NOMO-1 treated with dmso at 0.1 percent for 144 hours (cell line): Measurements from ENCODE around the gene DCT.

Experiments
- DNase-seq: peaks from one replicate; lab custom pipeline; 2025; ENCODE audit not compliant: unreplicated experiment; lab: John Stamatoyannopoulos, UW

The DCT gene

DNA sequence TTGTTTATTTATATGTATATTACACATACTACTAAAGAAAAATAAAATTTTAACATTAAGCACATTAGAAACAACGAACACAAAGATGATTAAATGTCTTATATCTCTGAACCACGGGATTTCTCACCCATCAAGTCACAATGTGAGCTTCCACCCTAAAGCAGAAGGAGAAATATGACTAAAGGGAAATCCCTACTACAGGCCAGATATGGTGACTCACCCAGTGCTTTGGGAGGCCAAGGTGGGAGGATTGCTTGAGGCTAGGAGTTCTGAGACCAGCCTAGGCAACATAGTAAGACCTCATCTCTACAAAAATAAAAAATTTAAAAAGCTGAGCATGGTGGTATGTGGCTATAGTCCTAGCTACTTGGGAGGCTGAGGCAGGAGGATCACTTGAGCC is 24.6 kb downstream of the DCT start:
- DNase-seq: no peak

DNA sequence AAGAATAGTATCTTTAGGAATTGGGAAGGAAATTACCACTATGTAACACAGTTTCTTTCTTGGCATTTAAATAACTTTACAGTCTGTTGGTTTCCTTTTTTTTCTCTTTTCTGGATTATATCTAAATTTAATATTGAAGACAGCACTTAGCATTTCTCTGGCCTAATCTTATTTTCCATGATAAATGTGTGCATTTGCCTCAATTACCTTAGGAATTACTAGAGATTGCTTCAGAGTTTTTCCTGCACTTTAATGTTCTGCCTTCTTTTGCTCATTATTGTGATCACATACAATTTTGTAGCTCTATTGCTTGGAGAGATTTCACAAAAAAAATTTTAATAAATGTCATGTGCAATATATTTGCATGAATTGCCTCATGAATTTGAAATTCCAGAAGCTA is 25.1 kb downstream of the DCT start:
- DNase-seq: no peak

DNA sequence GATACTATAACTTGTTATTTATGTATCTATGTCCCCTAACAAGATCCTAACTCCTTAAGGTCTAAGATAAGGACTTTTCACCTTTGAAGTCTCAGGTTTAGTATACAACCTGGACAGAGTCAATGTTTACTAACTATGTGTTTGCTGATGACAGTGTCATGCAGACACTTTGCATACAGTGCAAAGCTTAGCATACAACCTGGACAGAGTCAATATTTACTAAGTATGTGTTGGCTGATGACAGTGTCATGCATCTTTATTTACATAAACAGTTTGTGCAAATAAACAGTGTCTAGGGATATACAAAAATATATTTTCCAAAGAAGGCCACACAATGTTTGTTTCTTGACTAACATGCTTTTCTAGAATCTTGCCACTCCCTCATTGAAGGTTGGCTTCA is 34.7 kb downstream of the DCT start:
- DNase-seq: no peak

GRCh38 chr13:94435604-94436226 is 43.8 kb downstream of the DCT start:
- DNase-seq: no peak

DNA sequence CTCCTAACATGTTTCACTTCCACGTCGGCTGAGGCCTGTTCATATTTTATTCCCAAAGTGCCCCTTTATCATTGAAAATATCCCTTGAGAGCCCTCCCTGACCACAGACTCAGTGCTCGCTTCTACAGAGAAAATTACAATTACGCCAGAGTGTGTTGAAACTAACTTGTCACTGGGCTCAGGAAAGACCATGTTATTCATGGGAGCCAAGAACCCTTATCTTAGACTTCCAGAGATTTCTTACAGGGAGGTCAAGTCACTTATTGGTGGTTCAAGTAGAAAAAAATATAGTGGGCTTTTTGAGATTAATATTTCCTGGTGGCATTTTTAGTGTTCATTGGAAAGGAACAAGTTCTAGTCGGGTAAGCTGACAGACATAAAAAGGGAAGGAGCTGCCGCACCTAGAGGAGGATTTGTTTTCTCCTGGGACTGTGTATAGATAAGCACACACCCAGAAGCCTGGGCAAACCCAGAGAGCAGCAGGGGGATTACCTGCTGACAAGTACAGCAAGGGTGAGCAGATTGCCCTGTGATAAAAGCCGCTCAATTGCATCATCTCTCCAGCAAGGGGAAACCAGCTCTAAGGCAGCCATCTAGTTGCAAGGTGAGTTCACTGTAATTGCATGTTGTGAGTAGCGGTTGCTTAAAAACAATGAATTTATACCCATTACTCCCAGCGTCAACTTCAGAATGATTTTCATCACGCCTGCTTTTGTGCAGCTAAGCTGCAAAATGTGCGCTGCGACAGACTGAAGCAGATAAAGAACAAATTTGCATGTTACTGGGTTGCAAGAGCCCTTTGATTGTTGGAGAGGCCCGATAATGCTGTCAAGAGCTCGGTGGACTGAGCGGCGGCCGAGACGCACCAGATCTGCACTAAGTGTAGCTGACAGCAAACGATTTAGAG is 46.2 kb downstream of the DCT start:
- no peak for DNase-seq

DNA sequence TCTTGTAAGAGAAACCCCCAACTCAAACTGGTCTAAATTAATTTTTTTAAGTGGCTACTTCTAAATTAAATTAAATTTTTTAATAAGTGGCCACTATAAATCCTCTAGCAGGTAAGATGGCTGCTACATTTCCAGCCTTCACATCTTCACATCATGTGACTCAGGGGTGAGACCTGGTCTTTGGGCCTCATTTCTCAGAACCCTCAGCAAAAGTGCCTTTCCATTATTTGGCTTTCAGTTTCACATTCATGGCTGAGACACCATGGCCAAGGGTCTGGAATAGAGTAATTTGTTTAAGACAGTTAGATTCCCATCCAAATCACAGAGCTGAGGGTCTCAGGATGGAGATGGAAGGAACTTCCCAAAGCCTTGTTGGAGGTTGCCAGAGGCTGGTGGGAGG is 47.5 kb downstream of the DCT start:
- DNase-seq: no peak

DNA sequence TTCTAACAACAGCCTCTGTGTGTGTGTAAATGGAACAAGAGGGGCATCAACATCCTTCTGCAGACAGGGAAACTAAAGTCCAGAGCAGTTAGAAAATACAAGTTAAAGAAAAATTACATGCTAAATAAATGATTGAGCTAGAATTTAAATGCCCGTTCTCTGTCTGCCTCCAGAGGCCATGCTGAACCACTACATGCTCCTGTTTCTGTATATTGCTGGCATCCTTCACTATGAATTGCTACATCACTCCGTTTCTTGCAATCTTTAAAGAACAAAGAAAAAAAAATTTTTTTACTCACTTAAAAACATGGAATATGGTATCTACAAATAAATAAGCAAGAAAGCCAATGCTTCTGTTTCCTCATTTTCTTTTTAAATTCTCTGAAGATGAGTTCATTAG is 47.9 kb downstream of the DCT start:
- DNase-seq: no peak

DNA sequence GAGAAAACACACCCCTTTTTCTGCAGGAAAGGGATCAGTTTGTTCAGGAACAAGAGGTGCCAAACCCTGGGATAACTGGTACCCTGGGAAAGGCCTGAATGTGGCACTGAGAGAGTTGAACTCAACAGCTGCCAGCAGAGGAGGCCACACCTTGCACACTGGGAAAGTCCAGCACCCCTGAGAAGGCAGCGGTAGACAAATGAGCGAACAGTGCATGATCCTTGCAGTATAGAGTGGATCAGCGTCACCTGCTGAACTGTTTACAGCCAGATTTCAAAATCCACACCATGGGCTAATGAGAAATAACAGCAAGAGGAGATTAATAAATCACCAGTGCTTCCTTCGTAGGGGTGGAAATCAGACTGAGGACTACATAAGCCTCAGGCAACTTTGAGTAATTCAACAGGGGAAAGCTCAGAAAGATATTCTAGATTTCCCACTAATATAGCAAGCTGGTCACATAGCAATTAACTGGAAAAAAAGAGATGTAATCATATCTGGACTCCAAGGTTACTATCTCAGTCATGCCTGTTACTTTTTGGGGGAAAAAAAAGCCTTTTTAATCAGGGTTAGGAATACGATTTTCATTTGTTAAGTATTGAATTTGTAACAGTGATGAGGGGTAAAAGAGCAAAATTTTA is 52.0 kb downstream of the DCT start:
- DNase-seq: no peak

DNA sequence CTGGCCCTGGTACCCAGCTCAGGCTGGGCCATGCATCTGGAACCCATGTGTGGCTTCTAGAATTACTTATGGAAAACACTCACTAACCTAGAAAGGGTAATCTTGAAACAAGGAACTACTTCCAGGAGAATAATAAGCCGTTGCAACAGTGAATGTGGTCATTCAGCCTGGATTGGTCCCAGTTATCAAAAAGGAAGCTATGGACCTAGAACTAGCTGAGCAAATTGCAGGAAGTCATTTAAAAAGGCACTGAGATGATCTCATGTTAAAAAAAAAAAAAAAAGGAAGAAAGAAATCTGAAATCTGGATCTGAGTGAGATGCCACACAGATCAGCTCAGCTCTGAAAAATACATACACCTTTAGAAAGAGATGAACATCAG is 59.6 kb downstream of the DCT start:
- DNase-seq: peak; percentile 30

- peak; percentile 3 for DNase-seq
These were observed 60.1 kb downstream of the DCT start for GRCh38 chr13:94419304-94419924.

- no peak for DNase-seq
These were observed 62.2 kb downstream of the DCT start for GRCh38 chr13:94417294-94417693.

DNA sequence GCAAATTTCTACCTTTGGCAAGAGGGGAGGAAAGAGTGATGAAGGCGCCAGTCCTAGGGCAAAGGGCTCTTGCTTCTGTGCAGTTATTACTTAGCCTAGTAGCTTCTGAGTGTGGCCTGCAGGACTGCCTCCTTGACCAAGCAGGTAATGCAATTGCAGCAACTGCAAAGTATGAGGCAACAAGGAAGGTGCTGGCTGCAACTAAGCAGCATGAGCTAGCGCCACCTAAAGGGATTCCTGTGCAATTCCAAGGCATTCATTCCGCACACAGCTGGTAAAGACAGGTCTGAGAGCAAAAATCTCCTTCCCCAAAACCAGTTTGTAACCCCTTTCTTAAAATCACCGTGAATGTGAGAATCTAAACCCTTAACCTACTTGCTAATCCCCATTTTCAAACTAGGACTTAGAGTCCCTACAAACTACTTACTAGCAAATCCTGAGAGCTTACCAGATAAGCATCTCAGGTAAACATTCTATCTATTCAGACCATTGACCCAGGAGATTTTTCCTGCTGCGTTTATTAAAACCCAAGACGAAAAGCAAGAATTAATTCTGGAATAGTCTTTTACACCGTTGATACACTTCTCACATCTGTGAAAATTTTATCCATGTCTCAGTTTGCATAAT is 62.9 kb downstream of the DCT start:
- no peak for DNase-seq

GRCh38 chr13:94415500-94416237 is 63.8 kb downstream of the DCT start:
- DNase-seq: no peak

DNA sequence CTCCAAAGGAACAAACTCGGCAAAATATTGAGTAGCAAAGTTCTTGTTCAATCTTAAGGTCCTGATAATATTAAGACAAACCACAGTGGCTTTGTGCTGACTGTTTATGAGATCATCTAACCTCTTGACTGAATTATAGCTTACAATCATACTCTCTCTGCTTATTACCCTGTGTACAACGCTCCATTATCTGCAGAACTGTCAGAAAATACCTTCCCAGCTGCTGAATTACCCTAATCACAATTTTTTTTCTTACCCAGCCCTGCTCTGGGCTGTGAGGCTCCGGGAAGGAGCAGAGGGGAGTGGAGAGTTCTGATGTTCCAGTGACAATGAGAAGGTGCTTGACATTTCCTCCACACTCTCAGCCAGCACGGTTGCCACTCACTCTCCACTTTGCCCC is 64.8 kb downstream of the DCT start:
- no peak for DNase-seq

- no peak for DNase-seq
These were observed 65.3 kb downstream of the DCT start for GRCh38 chr13:94414141-94414540.

DNA sequence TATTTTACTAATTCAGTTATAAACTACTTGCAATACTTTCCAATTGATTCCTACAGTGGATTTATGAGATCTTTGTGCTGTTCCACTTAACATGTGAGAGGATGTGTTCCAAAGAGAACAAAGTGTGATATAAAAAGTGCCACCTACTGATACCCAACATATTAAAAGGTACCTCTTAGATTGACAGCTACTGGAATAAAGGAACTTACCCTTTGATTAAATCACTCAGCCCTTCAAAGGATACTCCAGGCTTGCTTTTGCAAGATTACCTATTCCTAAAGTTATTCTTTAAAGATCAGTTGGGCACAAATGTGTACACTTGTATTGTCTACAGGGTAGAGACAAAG is 65.9 kb downstream of the DCT start:
- DNase-seq: no peak

DNA sequence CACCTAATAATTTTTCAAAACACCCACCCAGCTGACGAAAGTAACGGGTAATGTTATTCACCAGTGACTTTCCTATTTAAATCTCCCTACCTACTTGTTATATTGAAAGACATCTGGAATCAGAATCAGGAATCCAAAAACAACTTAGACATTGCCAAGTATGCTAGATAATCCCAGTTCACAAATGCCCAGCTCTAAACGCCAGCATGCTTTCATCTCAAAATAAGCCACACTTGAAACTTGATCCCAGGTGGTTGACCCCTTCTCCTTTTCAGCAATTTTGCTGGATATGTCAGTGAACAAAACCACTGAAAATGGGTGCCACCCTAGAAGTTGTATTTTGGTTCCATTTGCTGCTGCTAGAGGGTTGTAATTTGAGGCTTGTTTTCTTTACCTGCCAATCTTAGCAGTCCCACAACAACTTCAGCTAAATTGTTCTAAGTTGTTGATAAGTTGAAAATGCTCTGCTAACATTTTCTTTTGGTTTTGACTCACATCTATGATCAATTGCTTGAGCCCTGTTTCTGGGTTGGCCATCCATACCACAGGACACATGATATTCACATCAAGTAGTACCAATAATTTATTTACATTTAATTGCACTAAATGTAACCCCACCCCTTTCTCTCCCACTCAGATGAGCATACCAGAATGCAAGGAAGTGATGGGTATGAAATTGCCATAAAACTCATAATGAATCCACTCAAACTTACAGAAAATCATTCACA is 66.4 kb downstream of the DCT start:
- no peak for DNase-seq

GRCh38 chr13:94411747-94412146 is 67.7 kb downstream of the DCT start:
- no peak for DNase-seq

DNA sequence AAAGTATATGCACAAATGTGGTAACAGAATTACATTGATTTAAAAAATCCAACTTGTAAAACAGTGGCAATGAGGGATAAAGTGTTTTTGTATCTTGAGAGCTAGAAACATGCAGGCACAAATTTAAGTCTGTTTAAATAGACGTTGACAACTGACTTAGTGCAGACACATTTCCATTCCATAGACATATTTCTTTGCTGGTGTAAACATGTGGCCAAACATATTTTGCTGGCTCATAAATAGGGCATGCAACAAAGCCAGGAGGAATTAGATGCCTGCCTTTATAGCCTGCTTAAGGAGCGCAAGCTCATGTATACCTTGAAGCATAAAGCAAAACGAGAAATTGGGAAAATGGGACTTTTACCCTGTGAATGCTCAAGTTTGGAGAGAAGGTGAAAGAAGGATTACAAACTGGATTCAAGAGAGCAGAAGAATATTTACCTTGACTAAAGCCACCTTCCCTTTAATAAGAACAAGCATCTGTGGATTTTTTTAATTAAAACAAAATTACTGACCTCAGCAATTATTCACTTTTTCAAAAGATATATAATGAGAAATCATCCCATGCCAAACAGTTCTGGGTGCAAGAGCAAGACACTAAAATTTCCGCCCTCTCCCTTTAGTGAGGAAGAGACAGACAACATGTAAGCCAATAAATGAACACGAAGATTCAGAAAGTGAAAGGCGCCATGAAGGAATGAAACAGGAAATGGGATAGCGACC is 71.0 kb downstream of the DCT start:
- DNase-seq: no peak
